HG03280 (cell line): Measurements from ENCODE around the gene ZSCAN5C.
"Not testable (repeated sequence)": the region's sequence is repeated elsewhere in the genome, so short reads cannot be mapped to it uniquely, and the experiment has no call there.

Experiments
- ATAC-seq: cut with Tn5 transposase; IDR thresholded peaks from one replicate; pipeline ENCODE4 v1.9.1; 2021; ENCODE audit warnings: mild to moderate bottlenecking, moderate library complexity; ENCODE audit not compliant: unreplicated experiment

ZSCAN5C gene

DNA sequence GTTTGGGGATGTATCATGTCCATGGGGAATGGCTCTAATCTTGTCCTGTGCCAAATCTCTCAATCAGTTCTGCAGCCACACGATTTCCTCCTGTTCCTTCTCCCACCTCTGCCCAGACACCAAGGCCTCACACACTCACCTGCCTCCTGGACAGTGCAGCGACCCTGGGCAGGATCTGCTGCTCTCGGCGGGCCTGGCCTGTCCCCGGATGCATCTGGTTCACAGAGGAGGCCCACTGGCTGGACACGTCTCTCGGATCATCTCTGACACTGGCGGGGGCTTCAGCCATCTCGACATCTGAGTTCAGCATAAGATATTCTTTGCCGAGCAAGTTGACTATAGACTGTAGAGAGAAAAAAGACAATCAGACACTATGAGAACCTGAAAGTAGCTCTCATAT, 10.4 kb upstream of the ZSCAN5C start:
- no peak for ATAC-seq

DNA sequence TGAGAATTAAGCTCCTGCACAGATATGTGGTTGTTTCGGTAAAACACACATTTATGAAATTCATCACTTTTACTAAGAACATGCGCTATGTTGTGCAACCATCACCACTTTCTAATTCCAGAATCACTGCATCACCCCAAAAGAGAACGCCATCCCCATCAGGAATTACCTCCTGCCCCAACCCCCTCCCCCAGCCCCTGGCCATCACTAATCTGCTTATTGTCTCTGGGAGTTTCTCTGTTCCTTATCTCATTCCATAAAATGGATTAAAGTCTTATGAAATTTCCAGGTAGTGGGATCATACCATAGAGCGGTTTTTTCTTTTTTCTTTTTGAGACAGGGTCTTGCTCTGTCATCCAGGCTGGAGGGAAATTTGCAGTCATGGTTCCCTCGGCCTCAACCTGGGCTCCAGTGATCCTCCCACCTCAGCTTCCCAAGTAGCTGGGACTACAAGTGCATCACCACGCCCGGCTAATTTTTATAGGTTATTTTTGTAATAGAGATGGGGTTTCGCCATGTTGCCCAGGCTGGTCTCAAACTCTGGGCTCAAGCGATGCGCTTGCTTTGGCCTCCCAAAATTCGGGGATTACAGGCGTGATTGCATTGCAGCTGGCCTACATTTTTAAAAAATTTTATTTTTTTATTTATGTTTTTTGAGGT, 8.0 kb upstream of the ZSCAN5C start:
- ATAC-seq = no peak

DNA sequence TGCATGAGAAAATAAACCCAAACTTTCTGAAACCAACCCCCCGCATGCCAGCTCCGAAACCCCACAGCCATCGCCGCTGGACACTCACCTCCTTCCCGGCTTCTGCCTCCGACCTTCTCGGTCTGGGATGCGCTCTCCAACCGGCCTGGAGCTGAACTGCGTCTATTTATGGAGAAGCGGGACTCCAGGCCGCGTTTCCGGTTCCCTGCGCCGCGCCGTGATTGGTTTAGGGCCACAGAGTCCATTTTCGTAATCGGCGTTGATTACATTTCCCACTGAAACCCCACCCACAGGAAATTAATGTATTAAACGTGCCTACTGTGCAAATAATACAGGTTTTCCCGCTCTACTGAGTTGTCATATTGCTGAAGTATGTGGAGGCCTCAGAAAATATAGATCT, 4.4 kb upstream of the ZSCAN5C start, which contains the start of gene ZSCAN5B:
ZSCAN5B (minus strand) TSS at position 138 of the 400 bp plus-strand sequence. CDS start 4,731 bp downstream, outside the sequence.
- ATAC-seq = not testable (repeated sequence)

DNA sequence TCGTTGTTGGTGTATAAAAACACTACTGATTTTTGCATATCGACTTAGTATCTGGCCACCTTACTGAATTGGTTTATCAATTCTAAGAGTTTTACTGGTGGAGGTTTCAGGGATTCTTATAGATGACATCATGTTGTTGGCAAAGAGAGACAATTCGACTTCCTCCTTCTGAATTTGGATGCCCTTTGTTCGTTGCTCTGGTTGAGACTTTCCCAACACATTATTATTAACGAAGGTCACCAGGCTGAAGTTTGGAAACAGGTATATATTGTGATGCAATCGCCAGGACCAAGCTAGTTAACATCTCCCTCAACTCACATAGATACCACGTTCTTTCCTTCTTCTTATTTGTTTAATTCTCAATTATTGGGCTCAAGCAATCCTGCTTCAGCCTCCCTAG, 2.4 kb upstream of the ZSCAN5C start:
- no peak for ATAC-seq

DNA sequence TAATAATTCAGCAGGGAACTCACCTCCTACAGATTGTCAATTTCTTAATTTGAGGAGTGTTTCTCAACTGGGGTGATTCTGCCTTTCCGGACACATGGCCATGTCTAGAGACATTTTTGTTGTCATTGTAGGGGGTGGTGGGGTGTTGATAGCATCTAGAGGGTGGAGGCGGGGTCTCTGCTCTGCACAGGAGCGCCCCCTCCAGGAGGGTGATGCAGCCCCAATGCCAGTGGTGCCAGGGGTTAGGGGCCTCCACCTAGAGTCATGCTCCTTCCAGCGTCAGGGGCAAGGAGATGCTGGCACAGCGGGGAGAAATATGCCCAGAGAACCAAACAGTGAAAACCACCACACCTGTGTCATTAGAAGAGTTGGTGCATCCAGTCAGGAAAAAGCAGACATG, 5.5 kb downstream of the ZSCAN5C start:
- ATAC-seq = not testable (repeated sequence)

- no peak for ATAC-seq
Observed at GRCh38 chr19:56209091-56209490, 7.0 kb downstream of the ZSCAN5C start.

- not testable (repeated sequence) for ATAC-seq
Observed at GRCh38 chr19:56210036-56210435, 8.0 kb downstream of the ZSCAN5C start.

DNA sequence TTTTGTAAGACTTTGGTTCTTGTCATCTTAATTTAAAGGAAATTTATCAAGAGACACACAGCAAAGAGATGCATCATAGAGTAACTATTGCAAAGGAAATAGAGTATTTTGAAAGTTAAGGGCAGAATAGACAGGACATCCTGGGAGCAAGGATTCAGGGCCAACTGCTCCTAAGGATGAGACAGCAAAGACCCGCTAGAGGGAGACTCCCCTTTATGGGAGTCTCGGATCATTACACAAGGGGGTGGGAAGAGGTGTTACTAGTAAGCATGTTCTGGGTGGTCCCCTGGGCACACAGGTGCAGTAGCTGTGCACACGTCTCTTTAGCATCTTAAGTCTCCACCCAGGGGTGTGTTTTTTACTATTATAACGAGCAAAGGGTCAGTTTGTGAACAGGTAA, 9.6 kb downstream of the ZSCAN5C start:
- ATAC-seq = no peak

GRCh38 chr19:56217039-56217949, 15.2 kb downstream of the ZSCAN5C start:
- no peak for ATAC-seq

DNA sequence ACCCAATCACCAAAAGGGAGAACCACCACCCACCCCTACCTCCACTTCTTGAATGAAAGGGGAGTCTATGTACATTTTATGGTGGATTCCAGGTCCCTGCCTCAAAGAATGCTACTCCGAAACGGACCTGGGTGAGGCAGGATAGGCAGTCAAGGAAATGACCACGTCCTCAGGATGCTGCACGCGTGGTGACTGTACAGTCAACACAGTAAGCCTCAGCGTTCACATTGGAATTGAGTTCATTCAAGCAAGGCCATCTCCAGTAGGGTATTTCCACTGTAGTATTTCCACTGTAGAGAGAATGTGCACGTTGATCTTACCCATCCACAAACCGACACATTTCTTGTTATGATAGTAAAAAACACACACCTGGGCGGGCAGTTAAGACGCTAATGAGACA, 16.9 kb downstream of the ZSCAN5C start:
- ATAC-seq = no peak

DNA sequence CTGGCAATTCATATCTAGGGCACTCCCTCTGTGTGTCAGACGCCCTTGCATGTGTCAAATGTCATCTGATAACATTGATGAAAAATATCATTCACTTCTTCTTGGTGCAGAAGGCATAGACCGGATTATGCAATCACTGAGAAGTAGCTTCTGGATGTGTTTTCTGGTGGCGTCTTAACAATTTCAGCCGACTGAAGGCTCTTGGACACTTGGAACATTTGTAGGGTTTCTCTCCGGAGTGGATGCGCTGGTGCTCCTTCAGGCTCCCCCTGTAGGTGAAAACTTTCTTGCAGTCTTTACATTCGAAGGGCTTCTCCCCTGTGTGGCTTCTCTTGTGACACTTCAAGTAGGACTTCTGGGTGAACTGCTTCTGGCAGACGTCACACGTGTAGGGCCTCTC, 19.4 kb downstream of the ZSCAN5C start:
- ATAC-seq = not testable (repeated sequence)

DNA sequence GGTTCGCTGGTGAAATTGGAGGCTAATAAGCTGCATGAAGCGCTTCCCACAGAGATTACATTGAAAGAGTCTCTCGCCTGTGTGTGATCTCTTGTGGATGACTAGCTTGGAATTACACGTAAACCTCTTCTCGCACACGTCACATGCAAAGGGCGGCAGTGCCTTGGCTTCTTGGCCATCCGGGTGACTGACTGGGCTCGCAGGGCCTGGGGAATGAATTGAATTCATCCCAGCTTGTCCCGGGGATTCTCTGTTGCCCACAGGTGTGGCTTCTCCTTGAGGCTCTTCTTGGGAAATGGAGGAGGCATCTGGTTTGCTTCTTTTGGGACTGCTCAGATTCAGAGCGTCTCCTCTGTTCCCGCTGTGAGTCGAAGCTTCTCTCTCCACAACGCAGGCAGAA, 19.8 kb downstream of the ZSCAN5C start:
- ATAC-seq = no peak

DNA sequence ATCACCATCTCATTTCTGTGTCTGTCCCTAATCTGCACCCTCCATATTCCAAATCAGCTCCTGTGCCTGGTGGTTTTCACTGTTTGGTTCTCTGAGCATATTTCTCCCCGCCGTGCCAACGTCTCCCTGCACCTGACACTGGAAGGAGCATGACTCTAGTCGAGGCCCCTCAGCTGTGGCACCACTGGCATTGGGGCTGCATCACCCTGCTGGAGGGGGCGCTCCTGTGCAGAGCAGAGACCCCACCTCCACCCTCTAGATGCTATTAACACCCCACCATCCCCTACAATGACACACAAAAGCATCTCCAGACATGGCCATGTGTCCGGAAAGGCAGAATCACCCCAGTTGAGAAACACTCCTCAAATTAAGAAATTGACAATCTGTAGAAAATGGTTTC, 20.8 kb downstream of the ZSCAN5C start:
- no peak for ATAC-seq

- ATAC-seq = no peak
Observed at GRCh38 chr19:56223481-56223880, 21.4 kb downstream of the ZSCAN5C start.

DNA sequence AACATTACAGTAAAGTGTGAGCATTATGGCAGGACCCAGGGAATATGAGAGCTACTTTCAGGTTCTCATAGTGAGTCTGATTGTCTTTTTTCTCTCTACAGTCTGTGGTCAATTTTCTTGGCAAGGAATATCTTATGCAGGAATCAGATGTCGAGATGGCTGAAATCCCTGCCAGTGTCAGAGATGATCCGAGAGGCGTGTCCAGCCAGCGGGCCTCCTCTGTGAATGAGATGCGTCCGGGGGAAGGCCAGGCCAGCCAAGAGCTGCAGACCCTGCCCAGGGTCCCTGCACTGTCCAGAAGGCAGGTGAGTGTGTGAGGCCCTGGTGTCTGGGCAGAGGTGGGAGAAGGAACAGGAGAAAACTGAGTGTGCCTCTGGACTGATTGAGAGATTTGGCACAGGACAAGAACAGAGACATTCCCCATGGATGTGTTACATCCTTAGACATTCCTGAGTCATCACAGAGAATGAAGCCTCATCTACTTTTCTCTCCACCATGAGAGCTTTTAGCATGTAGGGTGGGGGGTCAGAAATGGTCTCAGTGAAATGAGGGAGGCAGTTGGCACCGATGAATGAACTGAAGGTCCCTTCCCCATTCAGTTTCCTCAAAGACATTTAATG, 43.2 kb downstream of the ZSCAN5C start:
- ATAC-seq = no peak

- ATAC-seq = not testable (repeated sequence)
Observed at GRCh38 chr19:56245764-56246163, 43.7 kb downstream of the ZSCAN5C start.

- not testable (repeated sequence) for ATAC-seq
Observed at GRCh38 chr19:56248736-56249338, 46.8 kb downstream of the ZSCAN5C start.

GRCh38 chr19:56252699-56253422, 50.8 kb downstream of the ZSCAN5C start:
- ATAC-seq = no peak

GRCh38 chr19:56253737-56254136, 51.7 kb downstream of the ZSCAN5C start:
- ATAC-seq = no peak

DNA sequence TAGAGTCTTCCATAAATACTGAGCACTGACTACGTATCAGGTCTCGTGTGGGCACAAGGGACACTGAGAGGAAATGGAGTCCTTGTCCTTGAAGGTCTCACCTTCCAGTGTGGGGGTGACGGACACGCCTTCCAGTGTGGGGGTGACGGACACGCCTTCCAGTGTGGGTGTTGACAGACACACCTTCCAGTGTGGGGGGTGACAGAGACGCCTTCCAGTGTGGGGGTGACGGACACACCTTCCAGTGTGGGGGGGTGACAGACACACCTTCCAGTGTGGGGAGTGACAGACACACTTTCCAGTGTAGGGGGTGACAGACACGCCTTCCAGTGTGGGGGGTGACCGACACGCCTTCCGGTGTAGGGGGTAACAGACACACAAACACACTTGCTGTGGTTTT, 56.2 kb downstream of the ZSCAN5C start:
- no peak for ATAC-seq
